NCI-H1092 (cell line): ENCODE results near the gene VSTM5.
"Not testable (repeated sequence)": the region's sequence is repeated elsewhere in the genome, so short reads cannot be mapped to it uniquely, and the experiment has no call there.

Experiments
- DNase-seq: peaks from one replicate; lab custom pipeline; 2025; lab: John Stamatoyannopoulos, UW

Gene VSTM5

DNA sequence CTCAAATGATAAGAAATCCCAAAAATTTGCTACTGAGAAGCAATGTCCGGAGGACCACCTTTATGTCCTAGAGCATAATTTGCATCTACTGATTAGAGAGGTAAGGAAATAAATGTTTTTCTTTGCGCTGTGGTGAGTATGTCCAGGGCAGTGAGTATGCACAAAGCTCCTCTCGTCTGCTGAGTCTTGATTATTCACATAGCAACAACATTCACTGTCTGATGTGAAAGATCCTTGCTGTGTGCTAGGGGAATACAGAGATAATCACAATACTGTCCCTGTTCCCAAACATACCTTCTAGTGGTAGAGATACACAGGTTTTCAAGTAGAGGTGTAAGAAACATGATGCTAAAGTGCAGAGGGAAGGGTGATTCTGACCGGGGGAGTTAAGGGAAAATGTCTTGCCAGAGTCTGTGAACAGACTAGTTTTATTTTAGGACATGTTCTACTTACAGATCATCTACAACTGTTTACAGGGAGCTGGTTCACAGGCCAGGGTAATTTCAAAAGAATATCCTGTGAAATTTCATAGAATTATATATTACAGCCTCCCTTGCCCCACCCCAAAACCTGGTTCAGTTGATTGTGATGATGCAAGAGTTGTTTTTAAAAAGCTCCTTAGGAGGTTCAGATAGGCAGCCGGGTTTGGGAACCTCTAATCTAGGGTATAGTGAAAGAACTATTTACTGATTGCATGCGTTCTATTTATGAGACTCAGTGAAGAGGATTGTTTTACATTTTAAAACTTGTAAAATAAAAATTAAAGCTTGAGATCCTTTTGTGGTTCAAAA lies 53.8 kb downstream of the VSTM5 start:
- DNase-seq, result no peak

DNA sequence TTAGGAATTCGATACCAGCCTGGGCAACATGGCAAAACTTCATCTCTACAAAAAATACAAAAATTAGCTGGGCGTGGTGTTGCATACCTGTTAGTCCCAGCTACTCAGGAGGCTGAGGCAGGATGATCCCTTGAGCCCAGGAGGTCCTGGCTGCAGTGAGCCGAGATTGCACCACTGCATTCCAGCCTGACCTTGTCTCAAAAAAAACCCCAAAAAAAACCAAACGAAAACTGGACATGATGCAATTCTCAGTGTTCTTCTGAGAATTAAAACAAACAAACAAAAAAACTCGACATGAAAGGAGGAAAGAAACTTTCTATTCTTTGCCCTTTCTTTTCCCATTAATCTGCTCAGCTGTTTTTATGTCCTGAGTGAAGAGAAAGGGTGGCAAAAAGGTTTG lies 58.9 kb downstream of the VSTM5 start:
- no peak for DNase-seq

DNA sequence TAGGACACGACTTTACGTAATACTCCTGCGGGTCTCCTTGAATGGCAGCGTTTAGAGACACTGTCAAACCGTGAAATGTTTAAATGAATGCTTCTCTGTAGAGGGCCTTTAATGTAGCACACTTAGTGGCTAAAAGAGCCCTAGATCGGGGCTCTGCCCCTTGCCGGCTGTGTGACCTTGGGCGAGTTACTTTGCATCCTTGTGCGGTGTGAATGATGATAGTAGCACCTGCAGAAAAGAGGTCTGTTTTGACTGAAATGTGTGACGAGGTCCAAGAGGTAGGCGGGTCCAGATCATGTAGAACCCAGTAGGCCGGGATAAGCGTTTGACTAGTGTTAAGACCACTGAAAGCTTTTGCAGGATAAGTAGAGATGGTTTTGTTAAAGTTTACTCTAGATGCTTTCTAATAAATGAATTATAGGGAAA lies 65.5 kb downstream of the VSTM5 start:
- no peak for DNase-seq

DNA sequence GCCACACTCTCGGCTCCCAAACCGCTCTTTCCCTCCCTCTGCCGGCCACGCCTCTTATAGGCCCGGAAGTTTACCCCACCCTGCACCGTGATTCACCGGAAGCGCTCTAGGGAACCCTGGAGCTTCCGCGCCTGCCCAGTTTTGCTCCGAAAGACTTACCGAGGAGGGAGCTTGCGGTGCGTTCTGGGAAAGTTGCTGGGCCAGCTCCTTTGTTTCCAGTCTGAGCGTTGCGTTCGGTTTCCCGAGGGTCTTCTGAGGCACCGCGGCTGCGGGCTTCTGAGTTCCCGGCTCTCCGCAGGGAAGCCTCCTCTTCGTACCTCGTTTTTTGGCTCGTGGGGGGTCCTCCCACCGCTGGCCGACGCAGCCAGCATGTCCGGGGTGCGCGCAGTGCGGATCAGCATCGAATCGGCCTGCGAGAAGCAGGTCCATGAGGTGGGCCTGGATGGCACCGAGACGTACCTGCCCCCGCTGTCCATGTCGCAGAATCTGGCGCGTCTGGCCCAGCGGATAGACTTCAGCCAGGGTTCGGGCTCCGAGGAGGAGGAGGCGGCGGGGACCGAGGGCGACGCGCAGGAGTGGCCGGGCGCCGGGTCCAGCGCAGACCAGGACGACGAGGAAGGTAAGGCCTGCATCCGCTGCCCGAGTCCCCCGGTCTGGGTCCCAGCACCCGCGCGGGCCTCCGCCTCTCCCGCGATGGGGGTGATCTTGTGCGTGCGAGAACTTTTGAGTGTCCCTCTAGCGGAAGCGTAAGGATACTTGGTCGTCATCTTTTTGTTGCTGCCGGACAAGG lies 66.1 kb downstream of the VSTM5 start, which contains the start of gene MED17:
MED17 (plus strand) TSS at position 138 of the 790 bp plus-strand sequence; CDS start at position 370, 232 bp downstream.
- peak; percentile 97 for DNase-seq

DNA sequence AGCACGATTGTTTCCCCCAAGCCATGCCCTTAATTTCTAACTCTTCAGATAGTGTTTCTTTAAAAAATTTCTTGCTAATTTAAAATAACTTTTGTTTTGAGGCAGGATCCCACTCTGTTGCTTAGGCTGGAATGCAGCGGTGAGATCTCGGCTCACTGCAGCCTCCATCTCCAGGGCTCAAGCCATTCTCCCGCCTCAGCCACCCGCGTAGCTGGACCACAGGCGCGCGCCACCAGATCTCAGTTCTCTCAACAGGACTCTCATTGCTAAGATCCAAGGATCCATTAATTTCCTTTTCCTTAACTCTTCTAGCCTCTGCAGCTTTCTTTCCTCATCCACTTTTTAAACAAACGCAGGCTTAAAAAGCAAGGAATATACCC lies 66.7 kb downstream of the VSTM5 start:
- no peak for DNase-seq

DNA sequence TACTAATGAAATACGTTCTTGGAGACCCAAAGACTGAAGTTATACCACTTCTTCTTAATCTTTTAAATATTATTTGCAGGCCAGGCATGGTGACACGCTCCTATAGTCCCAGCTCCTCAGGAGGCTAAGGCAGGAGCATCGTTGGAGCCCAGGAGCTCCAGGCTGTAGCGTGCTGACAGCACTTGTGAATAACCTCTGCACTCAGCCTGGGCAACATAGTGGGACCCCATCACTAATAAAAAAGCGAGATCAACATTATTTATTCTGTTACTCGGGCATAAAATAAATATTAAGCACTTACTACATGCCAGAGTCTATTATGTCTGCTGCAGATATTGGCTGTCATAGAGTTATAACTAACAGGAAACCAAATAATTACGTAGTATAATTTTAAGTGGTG lies 67.1 kb downstream of the VSTM5 start:
- DNase-seq, result no peak

DNA sequence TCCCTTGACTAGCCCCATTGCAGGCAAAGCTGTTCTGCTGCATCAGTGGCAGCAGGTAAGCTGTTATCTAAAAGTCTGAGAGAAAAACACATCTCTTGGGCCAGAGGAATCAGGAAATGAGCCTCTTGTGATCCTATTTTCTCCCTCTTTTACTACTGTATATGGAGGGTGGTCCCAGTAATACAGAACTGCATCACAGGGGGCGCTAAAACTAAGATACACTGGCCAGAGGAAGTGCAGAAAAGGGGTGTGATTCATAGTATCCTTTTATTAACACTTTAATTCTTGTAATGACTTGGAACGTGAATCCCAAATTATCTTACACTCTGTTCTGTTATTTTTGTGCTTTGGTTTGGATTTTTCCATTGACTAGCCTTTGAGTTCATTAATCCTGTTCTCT lies 75.1 kb downstream of the VSTM5 start:
- no peak for DNase-seq

DNA sequence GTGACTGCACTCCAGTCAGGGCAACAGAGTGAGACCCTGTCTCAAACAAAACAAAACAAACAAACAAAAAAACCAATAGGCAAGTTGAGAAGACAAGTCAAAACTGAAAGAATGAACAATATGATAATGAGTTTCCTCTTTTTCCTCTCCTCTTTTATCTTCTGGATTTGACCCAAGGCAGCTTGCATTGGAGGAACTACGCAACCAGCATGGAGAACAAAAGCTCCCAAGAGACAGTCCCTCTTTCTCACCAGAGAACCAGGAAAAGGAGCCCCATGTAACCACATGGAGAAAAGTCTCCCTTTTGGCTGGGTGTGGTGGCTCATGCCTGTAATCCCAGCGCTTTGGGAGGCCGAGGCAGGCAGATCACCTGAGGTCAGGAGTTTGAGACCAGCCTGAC lies 75.9 kb downstream of the VSTM5 start:
- DNase-seq, result not testable (repeated sequence)

DNA sequence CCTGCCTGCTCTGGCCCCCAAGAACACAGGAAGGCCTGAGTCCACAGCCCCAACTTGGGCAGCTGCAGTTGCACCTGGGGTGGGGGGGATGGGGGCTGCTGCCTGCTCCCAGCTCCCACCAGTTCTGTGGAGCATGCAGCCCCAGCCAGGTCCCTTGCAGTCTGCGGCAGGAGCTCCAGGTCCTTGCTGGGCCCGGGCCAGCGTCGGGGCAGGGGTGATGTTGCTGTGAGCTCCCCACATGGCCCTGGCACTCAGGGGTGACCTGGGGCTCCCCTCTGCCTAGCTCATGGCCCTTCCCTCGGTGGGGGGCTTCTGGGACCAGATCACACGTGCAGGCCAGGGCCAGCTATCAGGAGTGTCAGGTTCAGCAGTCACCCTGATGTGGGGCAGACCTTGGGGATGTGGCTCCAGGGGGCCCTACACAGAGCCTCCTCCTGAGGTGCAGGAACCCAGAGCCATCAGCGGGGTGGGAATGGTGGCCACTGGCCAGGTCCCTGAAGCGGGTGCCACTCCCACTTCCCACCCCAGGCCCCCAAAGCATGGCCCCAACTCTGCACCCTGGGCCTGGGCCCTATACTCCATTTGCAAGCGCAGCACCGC lies 76.7 kb downstream of the VSTM5 start:
- no peak for DNase-seq

DNA sequence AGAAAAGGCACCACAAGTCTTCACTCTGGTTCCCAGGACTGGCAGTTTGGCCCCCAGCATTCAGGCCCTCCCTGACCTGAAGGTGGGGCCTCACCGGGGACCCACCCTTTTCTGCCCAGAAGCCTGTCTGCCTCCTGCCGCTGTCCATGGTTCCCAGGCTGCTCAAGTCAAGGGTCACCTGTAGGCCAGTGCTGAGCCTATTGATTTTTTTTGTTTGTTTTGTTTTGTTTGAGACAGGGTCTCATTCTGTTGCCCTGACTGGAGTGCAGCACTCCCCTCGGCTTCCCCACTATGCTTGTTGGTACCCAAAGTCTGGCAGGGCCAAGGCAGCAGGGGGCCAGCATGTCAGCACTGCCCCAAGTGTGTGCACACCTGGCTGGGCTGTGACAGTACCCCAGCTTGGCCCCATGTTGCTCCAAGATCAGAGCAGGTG lies 77.4 kb downstream of the VSTM5 start:
- no peak for DNase-seq

DNA sequence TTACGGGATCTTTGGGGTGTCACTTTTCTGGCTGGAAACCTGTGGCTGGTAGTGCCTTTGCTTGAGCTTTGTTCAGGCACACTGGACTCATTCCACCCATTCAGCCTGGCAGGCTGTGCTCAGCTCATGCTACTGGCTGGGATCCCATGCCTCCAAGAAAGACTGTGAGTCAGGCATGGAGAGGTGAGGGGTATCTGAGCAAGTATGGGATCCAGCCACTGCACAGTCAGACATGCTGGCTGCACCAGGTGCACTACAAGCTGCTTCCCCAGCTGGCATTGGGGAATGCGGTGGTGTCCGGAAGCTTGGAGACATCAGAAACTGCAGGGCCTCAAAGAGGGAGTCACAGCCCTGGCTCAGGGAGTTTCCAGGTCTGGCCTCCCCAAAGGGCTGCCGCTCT lies 78.3 kb downstream of the VSTM5 start:
- no peak for DNase-seq

DNA sequence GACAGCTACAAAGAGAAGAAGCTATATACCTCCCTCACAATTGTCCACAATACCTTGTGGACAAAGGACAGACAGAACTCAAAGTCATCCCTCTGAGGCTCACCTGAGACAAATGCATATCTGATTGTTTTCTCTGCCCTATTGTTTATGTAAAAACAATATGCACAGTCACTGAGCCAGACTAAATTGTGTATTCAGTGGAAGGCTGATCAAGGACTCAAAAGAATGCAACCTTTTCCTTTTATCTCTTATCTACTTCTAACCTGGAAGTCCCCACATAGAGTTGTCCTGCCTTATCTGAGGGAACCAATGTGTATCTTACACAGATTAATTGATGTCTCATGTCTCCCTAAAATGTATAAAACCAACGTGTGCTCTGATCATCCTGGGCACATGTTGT lies 80.3 kb downstream of the VSTM5 start:
- DNase-seq, result no peak
